Mammary epithelial cell (primary cell): ENCODE measurements around the gene BFSP1.

Experiments used
- EZH2 ChIP-seq: IDR thresholded peaks from 2 replicates; pipeline ENCODE4 v1.6.1; 2012; ENCODE audit warnings: low read length, inconsistent platforms, borderline replicate concordance
- TF ChIP-seq, protein P1 (sequence below), 2 donors: IDR thresholded peaks in 1 of 2; conservative IDR thresholded peaks in 1 of 2; 2 replicates each; pipeline ENCODE4 v1.5.1; 2011 to 2012; ENCODE audit warnings: inconsistent platforms in 2 of 2, low read length in 2 of 2, mild to moderate bottlenecking in 2 of 2, control low read depth in 1 of 2, low read depth in 1 of 2; ENCODE audit not compliant: insufficient read depth in 1 of 2; ENCODE audit errors: extremely low read depth in 1 of 2

DNA sequence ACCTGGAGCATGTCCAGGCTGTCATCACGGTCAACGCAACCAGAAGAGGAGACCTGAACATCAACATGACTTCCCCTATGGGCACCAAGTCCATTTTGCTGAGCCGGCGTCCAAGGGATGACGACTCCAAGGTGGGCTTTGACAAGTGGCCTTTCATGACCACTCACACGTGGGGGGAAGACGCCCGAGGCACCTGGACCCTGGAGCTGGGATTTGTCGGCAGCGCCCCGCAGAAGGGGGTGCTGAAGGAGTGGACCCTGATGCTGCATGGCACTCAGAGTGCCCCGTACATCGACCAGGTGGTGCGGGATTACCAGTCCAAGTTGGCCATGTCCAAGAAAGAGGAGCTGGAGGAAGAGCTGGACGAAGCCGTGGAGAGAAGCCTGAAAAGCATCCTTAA is 49.5 kb downstream of the BFSP1 start:
- TF ChIP-seq, protein P1, sequence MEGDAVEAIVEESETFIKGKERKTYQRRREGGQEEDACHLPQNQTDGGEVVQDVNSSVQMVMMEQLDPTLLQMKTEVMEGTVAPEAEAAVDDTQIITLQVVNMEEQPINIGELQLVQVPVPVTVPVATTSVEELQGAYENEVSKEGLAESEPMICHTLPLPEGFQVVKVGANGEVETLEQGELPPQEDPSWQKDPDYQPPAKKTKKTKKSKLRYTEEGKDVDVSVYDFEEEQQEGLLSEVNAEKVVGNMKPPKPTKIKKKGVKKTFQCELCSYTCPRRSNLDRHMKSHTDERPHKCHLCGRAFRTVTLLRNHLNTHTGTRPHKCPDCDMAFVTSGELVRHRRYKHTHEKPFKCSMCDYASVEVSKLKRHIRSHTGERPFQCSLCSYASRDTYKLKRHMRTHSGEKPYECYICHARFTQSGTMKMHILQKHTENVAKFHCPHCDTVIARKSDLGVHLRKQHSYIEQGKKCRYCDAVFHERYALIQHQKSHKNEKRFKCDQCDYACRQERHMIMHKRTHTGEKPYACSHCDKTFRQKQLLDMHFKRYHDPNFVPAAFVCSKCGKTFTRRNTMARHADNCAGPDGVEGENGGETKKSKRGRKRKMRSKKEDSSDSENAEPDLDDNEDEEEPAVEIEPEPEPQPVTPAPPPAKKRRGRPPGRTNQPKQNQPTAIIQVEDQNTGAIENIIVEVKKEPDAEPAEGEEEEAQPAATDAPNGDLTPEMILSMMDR (conservative IDR thresholded peaks at IDR 0.05 in 1 of 2, IDR thresholded peaks at IDR 0.05 in 1 of 2; ENCODE audit: extremely low read depth in 1 of 2, insufficient read depth in 1 of 2, low read depth in 1 of 2, low read length in 2 of 2), result no peak
- TF ChIP-seq EZH2, result no peak
